WTC11 (cell line): ENCODE data around the gene GCFC2. TPM values are rescaled to one million over a fixed set of nuclear protein-coding genes. Genes with fewer than 3 reads are reported as not detected.

Experiments
- ATAC-seq: fragments of 200-7000 bp; cut with Tn5 transposase; 2 replicates; pipeline ENCODE4 v1.10.0; 2021; ENCODE audit warnings: mild to moderate bottlenecking, moderate library complexity
- CTCF ChIA-PET: fragments of 300-600 bp; sonication (Branson Sonifier 250); formaldehyde crosslinking; loops from one replicate; lab custom pipeline; 2021; ENCODE audit warnings: antibody characterized with exemption; lab: Charles Lee
- POLR2A ChIA-PET: fragments of 350-600 bp; sonication (Branson Sonifier 250); formaldehyde crosslinking; loops from one replicate; lab custom pipeline; 2021; ENCODE audit warnings: antibody characterized with exemption; lab: Charles Lee
- DNase-seq: peaks from one replicate; pipeline ENCODE4 v3.0.0; 2021; ENCODE audit warnings: low spot score
- H3K27ac Mint-ChIP-seq: 2 replicates; pipeline ENCODE4 v1.8.0; 2021; ENCODE audit warnings: mixed read lengths
- H3K27me3 Mint-ChIP-seq: 2 replicates; pipeline ENCODE4 v1.8.0; 2021; ENCODE audit warnings: low read depth, mild to moderate bottlenecking, moderate library complexity, mixed read lengths
- H3K36me3 Mint-ChIP-seq: 2 replicates; pipeline ENCODE4 v1.8.0; 2021; ENCODE audit warnings: mixed read lengths
- H3K4me1 Mint-ChIP-seq: 2 replicates; pipeline ENCODE4 v1.8.0; 2022; ENCODE audit warnings: mixed read lengths
- H3K4me3 Mint-ChIP-seq: 2 replicates; pipeline ENCODE4 v1.8.0; 2021; ENCODE audit warnings: mild to moderate bottlenecking, moderate library complexity, mixed read lengths
- H3K9me3 Mint-ChIP-seq: 2 replicates; pipeline ENCODE4 v1.8.0; 2021; ENCODE audit warnings: mixed read lengths
- ARID4B ChIP-seq: sonication (generic); formaldehyde crosslinking; IDR thresholded peaks from 2 replicates; pipeline ENCODE4 v1.8.0; 2023; ENCODE audit warnings: missing genetic modification reagents, mild to moderate bottlenecking, borderline replicate concordance
- ATF2 ChIP-seq: sonication (generic); formaldehyde crosslinking; IDR thresholded peaks from 2 replicates; pipeline ENCODE4 v1.8.1; 2022; ENCODE audit warnings: low read depth, missing genetic modification reagents, borderline replicate concordance
- CBFB ChIP-seq: sonication (generic); formaldehyde crosslinking; IDR thresholded peaks from 2 replicates; pipeline ENCODE4 v1.8.1; 2022; ENCODE audit warnings: mild to moderate bottlenecking, low read depth, missing genetic modification reagents
- E2F1 ChIP-seq: sonication (generic); formaldehyde crosslinking; IDR thresholded peaks from 2 replicates; pipeline ENCODE4 v1.8.0; 2022; ENCODE audit warnings: mild to moderate bottlenecking, missing genetic modification reagents
- FOXK1 ChIP-seq: sonication (generic); formaldehyde crosslinking; IDR thresholded peaks from 2 replicates; pipeline ENCODE4 v1.8.0; 2022; ENCODE audit warnings: mild to moderate bottlenecking, moderate library complexity, missing genetic modification reagents
- GABPB1 ChIP-seq: sonication (generic); formaldehyde crosslinking; IDR thresholded peaks from 2 replicates; pipeline ENCODE4 v1.8.1; 2023; ENCODE audit warnings: mild to moderate bottlenecking, missing genetic modification reagents
- JUN ChIP-seq: sonication (generic); formaldehyde crosslinking; IDR thresholded peaks from 2 replicates; pipeline ENCODE4 v1.8.0; 2023; ENCODE audit warnings: mild to moderate bottlenecking, missing genetic modification reagents
- NFATC4 ChIP-seq: fragments of 250-450 bp; sonication (Bioruptor Pico); IDR thresholded peaks from 2 replicates; pipeline ENCODE4 v1.9.0; 2021; ENCODE audit warnings: mild to moderate bottlenecking
- NFYB ChIP-seq: sonication (generic); formaldehyde crosslinking; conservative IDR thresholded peaks from 2 replicates; pipeline ENCODE4 v1.8.0; 2022; ENCODE audit warnings: low read depth, missing genetic modification reagents
- NR2C2 ChIP-seq: sonication (generic); formaldehyde crosslinking; IDR thresholded peaks from 2 replicates; pipeline ENCODE4 v1.8.0; 2022; ENCODE audit warnings: mild to moderate bottlenecking, missing genetic modification reagents
- SP1 ChIP-seq: sonication (generic); formaldehyde crosslinking; conservative IDR thresholded peaks from 2 replicates; pipeline ENCODE4 v1.8.1; 2022; ENCODE audit warnings: missing genetic modification reagents
- ZNF121 ChIP-seq: sonication (generic); formaldehyde crosslinking; IDR thresholded peaks from 2 replicates; pipeline ENCODE4 v1.8.0; 2023; ENCODE audit warnings: missing genetic modification reagents
- ZNF219 ChIP-seq: sonication (generic); formaldehyde crosslinking; IDR thresholded peaks from 2 replicates; pipeline ENCODE4 v1.8.0; 2023; ENCODE audit warnings: missing genetic modification reagents, mild to moderate bottlenecking, borderline replicate concordance
- ZNF512 ChIP-seq: sonication (generic); formaldehyde crosslinking; IDR thresholded peaks from 2 replicates; pipeline ENCODE4 v1.8.1; 2022; ENCODE audit warnings: missing genetic modification reagents, borderline replicate concordance
- ZSCAN18 ChIP-seq: fragments of 250-450 bp; sonication (Bioruptor Pico); IDR thresholded peaks from 2 replicates; pipeline ENCODE4 v2.1.2; 2022; ENCODE audit warnings: mild to moderate bottlenecking, moderate library complexity
- total RNA-seq: library from RNA; stranded (reverse); gene quantifications from 3 replicates; pipeline ENCODE4 v1.2.3, GENCODE V29; 2021
- TF ChIP-seq, protein P1 (sequence below): fragments of 250-450 bp; sonication (Bioruptor Pico); conservative IDR thresholded peaks from 2 replicates; pipeline ENCODE4 v1.9.0; 2021; ENCODE audit warnings: mild to moderate bottlenecking
- TF ChIP-seq, protein P2 (sequence below): sonication (generic); formaldehyde crosslinking; IDR thresholded peaks from 2 replicates; pipeline ENCODE4 v1.8.0; 2022; ENCODE audit warnings: mild to moderate bottlenecking, missing genetic modification reagents

Gene GCFC2
- total RNA-seq, 1 experiment from 2014 or later = 14.4 TPM

DNA sequence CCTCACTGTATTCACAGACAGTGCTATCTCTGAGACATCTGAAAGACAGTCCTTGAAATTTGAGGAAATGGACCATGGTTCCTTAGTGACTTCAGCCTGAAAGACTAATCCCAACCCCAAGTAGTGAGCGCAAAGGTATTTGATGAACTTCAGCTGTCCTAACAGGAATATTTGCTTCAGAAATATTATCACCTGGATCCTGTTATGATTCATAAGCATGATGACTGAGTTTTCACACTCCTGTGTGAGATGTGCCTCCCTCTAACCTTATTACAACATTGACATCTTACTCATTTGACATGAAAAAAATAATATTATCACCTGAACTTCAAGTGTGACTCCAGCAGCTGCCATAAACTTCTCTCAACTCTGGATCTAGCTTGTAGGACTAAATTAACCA is 75.8 kb downstream of the GCFC2 start:
- H3K27me3 Mint-ChIP-seq = no peaks in the 10 kb centered on the region; the same call in 1 of the 2 replicates
- no peak overlapping the region for H3K27ac Mint-ChIP-seq
- H3K9me3 Mint-ChIP-seq = no peaks in the 10 kb centered on the region; the same call in 1 of the 2 replicates
- no peak overlapping the region for H3K4me3 Mint-ChIP-seq
- peaks cover 12% of the 10 kb centered on the region for H3K4me1 Mint-ChIP-seq
- ChIA-PET POLR2A (no interaction called here), CTCF (no interaction called here)
- DNase-seq (no peak), ATAC-seq (no peak)
- no peaks in the 10 kb centered on the region for H3K36me3 Mint-ChIP-seq
- TF ChIP-seq ARID4B (CRISPR knock-in tag) = no peak
- TF ChIP-seq, protein P1, sequence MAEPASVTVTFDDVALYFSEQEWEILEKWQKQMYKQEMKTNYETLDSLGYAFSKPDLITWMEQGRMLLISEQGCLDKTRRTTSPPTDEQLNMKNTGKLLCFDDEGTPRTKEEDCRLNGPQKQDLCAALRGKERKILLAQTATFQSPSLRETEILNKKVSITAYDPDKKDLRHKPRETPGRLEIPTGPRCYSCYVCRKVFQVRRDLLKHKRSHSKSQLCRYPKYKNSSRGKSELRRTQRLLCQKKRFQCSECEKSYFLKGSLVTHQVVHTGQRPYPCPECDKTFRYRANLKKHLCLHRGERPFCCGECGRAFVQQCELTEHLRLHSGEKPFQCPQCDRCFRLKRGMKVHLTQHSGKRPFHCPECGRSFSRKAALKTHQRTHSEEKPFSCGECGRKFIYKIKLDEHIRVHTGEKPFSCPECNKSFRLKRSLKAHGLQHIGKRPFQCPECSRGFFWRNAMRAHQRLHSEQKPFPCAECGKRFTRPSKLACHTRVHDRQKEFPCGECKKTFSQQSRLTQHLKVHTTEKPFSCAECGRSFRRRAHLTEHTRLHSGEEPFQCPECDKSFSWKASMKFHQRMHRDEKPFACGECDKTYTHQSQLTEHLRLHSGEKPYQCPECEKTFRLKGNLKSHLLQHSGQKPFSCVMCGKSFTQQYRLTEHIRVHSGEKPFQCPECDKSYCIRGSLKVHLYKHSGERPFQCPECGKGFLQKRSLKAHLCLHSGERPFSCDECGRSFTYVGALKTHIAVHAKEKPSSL (CRISPR knock-in tag) = no peak
- no peak for TF ChIP-seq E2F1 (CRISPR knock-in tag)
- TF ChIP-seq, protein P2, sequence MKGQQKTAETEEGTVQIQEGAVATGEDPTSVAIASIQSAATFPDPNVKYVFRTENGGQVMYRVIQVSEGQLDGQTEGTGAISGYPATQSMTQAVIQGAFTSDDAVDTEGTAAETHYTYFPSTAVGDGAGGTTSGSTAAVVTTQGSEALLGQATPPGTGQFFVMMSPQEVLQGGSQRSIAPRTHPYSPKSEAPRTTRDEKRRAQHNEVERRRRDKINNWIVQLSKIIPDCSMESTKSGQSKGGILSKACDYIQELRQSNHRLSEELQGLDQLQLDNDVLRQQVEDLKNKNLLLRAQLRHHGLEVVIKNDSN = no peak
- no peak for TF ChIP-seq SP1 (CRISPR knock-in tag)
- TF ChIP-seq ZSCAN18 = no peak
- no peak for TF ChIP-seq ZNF512 (CRISPR knock-in tag)
- TF ChIP-seq JUN (CRISPR knock-in tag) = no peak
- TF ChIP-seq GABPB1 (CRISPR knock-in tag) = no peak
- no peak for TF ChIP-seq NR2C2
- no peak for TF ChIP-seq ZNF121 (CRISPR knock-in tag)
- no peak for TF ChIP-seq ATF2 (CRISPR knock-in tag)
- TF ChIP-seq FOXK1 (CRISPR knock-in tag) = no peak
- no peak for TF ChIP-seq ZNF219 (CRISPR knock-in tag)
- no peak for TF ChIP-seq NFYB (CRISPR knock-in tag)
- TF ChIP-seq CBFB (CRISPR knock-in tag) = no peak
- no peak for TF ChIP-seq NFATC4 (CRISPR knock-in tag)
